Body of pancreas (tissue), 4 donors: ENCODE measurements around the gene KLF9. TPM values are rescaled to one million over a fixed set of nuclear protein-coding genes. Genes with fewer than 3 reads are reported as not detected.

Experiments used
- ATAC-seq: fragments of 150-250 bp; one replicate; pipeline ENCODE4 v1.9.1; 2016
- DNase-seq, 4 donors: peaks; one replicate each; pipeline ENCODE4 v3.0.0-alpha.2; 2019
- H3K27ac ChIP-seq, 4 donors: fragments of 200-600 bp; sonication (generic); 1 replicate in 3 of 4; 2 replicates in 1 of 4; pipeline versions ENCODE4 v1.5.1 to v1.6.1; 2016 to 2019; ENCODE audit warnings: mild to moderate bottlenecking in 1 of 4, mixed read lengths in 1 of 4, moderate library complexity in 1 of 4
- H3K27me3 ChIP-seq, 2 donors: fragments of 200-600 bp; sonication (generic); one replicate each; pipeline ENCODE4 v1.6.0; 2016; ENCODE audit warnings: mild to moderate bottlenecking in 1 of 2
- H3K36me3 ChIP-seq, 2 donors: fragments of 200-600 bp; sonication (generic); replicated peaks in 1 of 2; 2 replicates each; pipeline ENCODE4 v1.5.1; 2016; ENCODE audit warnings: low read depth in 2 of 2; ENCODE audit not compliant: insufficient read depth in 1 of 2
- H3K4me1 ChIP-seq: fragments of 200-600 bp; sonication (generic); one replicate; pipeline ENCODE4 v1.6.0; 2016
- H3K4me3 ChIP-seq, 2 donors: fragments of 200-600 bp; sonication (generic); 1 replicate in 1 of 2; 2 replicates in 1 of 2; pipeline ENCODE4 v1.5.1; 2016 to 2019
- H3K9me3 ChIP-seq, 3 donors: fragments of 200-600 bp; sonication (generic); 1 replicate in 2 of 3; 2 replicates in 1 of 3; pipeline ENCODE4 v1.5.1; 2016
- POLR2A ChIP-seq, 3 donors: fragments of 450-650 bp; IDR thresholded peaks; one replicate each; pipeline ENCODE4 v1.6.1; 2016; ENCODE audit warnings: antibody characterized with exemption in 3 of 3, mild to moderate bottlenecking in 2 of 3
- WGBS, 2 donors: methylation state at CpG; one replicate each; pipeline ENCODE4 v1.1.5; 2017; 5-methylcytosine and 5-hydroxymethylcytosine counted together
- intact Hi-C: fragments of 100-400 bp; cut with DNase I; formaldehyde crosslinking; loops from one replicate; pipeline ENCODE4 v1.15.1; 2023
- total RNA-seq, 2 donors: library from RNA; depleted of rRNA; stranded (reverse); fragments of >200 nt; gene quantifications; one replicate each; pipeline ENCODE4 v1.1.0, GENCODE V29; 2016
- TF ChIP-seq, protein P1 (sequence below), 7 experiments: fragments of 450-650 bp in 4 of 7; fragments of 200-600 bp in 3 of 7; sonication (generic) in 3 of 7; IDR thresholded peaks; one replicate each; pipeline ENCODE4 v1.5.1; 2016 to 2019; ENCODE audit warnings: antibody characterized with exemption in 7 of 7

The KLF9 gene
- total RNA-seq, 2 donors from 2014 or later: 38.1 to 63.6 TPM

DNA sequence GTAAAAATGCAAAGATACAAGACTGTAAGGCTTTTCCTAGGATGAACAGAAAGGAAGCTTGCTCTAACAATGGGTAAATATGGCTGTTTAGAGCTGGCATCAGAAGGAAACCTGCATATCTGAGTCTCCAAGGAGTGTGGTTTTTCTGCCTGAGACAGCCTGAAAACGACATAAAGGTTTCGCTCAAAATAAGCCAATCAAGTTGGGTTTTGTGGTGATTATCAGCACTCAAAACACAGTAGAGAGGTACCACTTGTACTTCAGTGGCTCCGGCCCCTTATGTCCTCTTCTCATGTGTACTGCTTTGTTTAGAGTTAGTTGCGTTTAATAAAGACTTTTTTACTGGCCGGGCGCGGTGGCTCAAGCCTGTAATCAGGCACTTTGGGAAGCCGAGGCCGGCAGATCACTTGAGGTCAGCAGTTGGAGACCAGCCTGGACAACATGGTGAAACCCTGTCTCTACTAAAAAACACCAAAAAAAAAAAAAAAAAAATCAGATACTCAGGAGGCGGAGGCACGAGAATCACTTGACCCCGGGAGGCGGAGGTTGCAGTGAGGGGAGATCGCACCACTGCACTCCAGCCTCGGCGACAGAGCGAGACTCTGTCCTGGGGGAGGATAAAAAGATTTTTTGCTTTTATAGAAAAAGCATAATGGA is 39.4 kb downstream of the KLF9 start:
- 79 to 88% methylated on average over 17 of the region's 17 CpGs for WGBS, 2 donors
- Histone ChIP-seq H3K27ac (no peak overlapping the region), H3K4me3 (no peak overlapping the region), H3K36me3 (no peaks in the 10 kb centered on the region), H3K4me1 (no peaks in the 10 kb centered on the region), H3K9me3 (no peaks in the 10 kb centered on the region), H3K27me3 (no peaks in the 10 kb centered on the region)
- no peak for TF ChIP-seq POLR2A (IDR thresholded peaks at IDR 0.05)
- TF ChIP-seq, protein P1, sequence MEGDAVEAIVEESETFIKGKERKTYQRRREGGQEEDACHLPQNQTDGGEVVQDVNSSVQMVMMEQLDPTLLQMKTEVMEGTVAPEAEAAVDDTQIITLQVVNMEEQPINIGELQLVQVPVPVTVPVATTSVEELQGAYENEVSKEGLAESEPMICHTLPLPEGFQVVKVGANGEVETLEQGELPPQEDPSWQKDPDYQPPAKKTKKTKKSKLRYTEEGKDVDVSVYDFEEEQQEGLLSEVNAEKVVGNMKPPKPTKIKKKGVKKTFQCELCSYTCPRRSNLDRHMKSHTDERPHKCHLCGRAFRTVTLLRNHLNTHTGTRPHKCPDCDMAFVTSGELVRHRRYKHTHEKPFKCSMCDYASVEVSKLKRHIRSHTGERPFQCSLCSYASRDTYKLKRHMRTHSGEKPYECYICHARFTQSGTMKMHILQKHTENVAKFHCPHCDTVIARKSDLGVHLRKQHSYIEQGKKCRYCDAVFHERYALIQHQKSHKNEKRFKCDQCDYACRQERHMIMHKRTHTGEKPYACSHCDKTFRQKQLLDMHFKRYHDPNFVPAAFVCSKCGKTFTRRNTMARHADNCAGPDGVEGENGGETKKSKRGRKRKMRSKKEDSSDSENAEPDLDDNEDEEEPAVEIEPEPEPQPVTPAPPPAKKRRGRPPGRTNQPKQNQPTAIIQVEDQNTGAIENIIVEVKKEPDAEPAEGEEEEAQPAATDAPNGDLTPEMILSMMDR (IDR thresholded peaks at IDR 0.05): no peak
- ATAC-seq (no peak), DNase-seq (no peak)
- intact Hi-C loops: no loop called here

DNA sequence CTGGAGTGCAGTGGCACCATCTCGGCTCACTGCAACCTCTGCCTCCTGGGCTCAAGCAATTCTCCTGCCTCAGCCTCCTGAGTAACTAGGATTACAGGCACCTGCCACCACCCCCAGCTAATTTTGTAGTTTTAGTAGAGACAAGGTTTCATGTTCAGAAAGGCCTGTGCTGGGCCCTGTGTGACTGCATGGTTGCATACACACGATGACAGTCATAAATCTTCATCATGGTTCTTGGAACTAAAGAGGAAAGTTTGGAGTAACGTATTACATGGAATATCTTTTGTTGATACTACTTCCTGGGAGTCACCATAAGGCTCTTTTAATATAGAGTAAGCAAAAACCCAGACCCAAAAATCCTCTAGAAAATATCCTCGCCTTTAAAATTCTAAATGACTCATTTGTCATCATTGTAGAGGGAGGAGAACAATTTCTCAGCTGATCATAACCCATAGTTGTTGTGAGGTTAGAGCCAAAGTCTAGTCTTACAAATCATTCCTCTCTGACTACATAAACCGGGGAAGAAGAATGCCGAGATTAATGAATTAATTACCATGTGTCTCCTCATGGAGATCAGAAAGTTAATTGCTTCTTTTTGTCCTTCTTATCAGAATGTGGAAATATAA is 47.0 kb downstream of the KLF9 start:
- TF ChIP-seq, protein P1 (IDR thresholded peaks at IDR 0.05): no peak
- no peak for TF ChIP-seq POLR2A (IDR thresholded peaks at IDR 0.05)
- Histone ChIP-seq H3K9me3 (no peaks in the 10 kb centered on the region), H3K27ac (no peak overlapping the region), H3K27me3 (no peaks in the 10 kb centered on the region), H3K4me1 (no peaks in the 10 kb centered on the region), H3K36me3 (no peaks in the 10 kb centered on the region), H3K4me3 (no peak overlapping the region)
- DNase-seq (no peak), ATAC-seq (no peak)
- intact Hi-C loops: no loop called here
- 85 to 89% methylated on average over 6 of the region's 6 CpGs for WGBS, 2 donors

DNA sequence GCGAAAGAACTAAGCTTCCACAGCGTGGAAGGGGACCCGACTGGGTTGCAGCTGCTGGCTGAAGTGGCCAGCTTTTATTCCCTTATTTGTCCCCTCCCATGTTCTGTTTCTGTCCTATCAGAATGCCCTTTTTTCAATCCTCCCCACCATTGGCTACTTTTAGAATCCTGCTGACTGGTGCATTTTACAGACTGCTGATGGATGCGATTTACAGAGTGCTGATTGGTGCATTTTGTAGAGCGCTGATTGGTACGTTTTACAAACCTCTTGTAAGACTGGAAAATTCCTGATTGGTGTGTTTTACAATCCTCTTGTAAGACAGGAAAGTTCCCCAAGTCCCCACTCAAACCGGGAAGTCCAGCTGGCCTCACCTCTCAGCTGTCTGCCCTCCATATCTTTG is 50.7 kb downstream of the KLF9 start:
- H3K4me3 ChIP-seq: no peak overlapping the region
- no peaks in the 10 kb centered on the region for H3K4me1 ChIP-seq
- no peaks in the 10 kb centered on the region for H3K27me3 ChIP-seq
- no peaks in the 10 kb centered on the region for H3K36me3 ChIP-seq
- H3K9me3 ChIP-seq: no peaks in the 10 kb centered on the region
- TF ChIP-seq POLR2A (IDR thresholded peaks at IDR 0.05): no peak
- TF ChIP-seq, protein P1 (IDR thresholded peaks at IDR 0.05): no peak
- no peak for DNase-seq
- 90 to 93% methylated on average over 7 of the region's 7 CpGs for WGBS, 2 donors
- ATAC-seq: no peak
- no peak overlapping the region for H3K27ac ChIP-seq
- intact Hi-C loops: no loop called here

DNA sequence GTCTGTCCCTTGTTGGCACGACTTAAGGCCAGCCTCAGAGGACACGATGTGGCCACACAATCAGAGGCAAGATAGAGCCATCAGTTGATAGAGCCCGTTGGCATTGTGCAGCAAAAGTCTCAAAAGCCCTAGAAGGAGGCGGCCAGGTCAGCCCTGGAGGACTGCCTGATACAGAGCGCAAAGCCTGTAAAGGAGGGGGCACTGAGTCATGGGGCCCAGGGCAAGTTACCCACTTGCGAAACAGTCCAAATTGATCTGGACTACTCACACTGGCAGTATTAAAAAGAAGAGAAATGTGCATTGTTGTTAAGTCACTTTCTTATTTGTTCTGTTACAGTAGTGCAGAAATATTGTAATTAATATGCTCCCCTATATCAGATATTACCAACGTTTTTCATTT is 51.5 kb downstream of the KLF9 start:
- H3K36me3 ChIP-seq: no peaks in the 10 kb centered on the region
- H3K27ac ChIP-seq: no peak overlapping the region
- intact Hi-C loops: no loop called here
- no peak for DNase-seq
- H3K4me1 ChIP-seq: no peaks in the 10 kb centered on the region
- WGBS, 2 donors: 65 to 68% methylated on average over 7 of the region's 7 CpGs
- H3K4me3 ChIP-seq: no peak overlapping the region
- TF ChIP-seq, protein P1 (IDR thresholded peaks at IDR 0.05): no peak
- no peak for TF ChIP-seq POLR2A (IDR thresholded peaks at IDR 0.05)
- ATAC-seq: no peak
- H3K9me3 ChIP-seq: no peaks in the 10 kb centered on the region
- no peaks in the 10 kb centered on the region for H3K27me3 ChIP-seq

DNA sequence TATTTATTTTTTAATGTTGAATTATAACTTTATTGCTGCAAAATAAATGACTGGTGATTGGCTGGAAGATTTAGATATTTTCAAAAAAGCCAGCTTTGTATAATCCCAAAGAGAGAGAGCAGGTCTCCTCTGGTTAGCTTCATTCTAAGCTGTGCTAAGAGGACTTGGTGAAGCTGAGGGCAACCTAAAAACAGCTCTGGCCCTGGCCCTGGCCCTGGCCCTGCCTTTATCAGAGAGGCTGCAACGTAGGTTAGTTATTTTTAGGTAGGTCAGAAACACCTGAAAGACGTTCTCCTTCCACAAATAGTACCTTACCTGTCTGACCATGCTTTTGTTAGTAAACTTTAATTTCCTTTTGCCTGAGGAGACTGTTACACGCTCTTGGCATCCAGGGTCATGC is 58.7 kb downstream of the KLF9 start:
- Histone ChIP-seq H3K36me3 (no peaks in the 10 kb centered on the region), H3K27ac (no peak overlapping the region), H3K4me3 (no peak overlapping the region), H3K27me3 (no peaks in the 10 kb centered on the region), H3K9me3 (no peaks in the 10 kb centered on the region), H3K4me1 (no peaks in the 10 kb centered on the region)
- intact Hi-C loops: no loop called here
- WGBS, 2 donors: 12 to 43% methylated on average over 3 of the region's 3 CpGs
- no peak for TF ChIP-seq POLR2A (IDR thresholded peaks at IDR 0.05)
- ATAC-seq: no peak
- DNase-seq: no peak
